Fibroblast of skin of back (primary cell): Measurements from ENCODE around the gene CFP.
A peak's percentile ranks its signal among the peaks of the same experiment; 100 is the strongest.

ENCODE experiments used
- DNase-seq: peaks from one replicate; pipeline ENCODE4 v3.0.0-alpha.2; 2013

Gene CFP

DNA sequence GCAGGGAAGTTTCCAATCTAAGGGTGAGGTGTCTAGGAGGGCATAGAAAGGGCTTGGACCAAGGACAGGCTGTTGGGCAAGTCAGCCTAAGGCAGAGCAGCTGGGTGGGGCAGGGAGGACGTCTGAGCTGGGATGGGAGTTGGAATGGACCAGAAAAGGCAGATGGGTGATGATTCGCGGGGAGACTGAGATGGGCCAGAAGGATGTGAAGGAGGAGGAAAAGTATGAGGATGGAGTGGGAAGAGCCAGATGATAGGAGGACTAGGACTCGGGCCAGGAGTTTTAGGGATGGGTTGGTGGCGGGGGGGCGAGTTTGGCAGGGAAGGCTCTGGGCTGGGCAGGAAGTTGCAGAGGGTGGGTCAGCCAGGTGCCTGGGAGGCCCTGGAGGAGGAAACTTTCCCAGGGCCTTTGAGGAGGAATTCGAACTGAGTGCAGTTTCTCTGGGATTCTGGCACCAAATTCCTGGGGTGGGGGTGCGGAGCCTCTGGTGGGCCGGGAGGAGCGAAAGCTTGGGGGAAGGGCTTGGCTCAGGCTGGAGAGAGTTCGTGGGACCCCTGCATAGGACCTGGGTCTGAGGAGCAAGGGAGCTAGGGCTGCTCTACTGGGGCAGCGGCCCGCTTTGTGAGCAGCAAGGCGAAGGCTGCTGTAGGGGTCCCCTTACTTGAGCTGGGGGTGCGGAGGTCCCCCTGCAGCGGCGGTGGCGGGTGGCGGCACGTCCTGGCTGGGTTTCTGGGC is 56.2 kb downstream of the CFP start:
- peak; percentile 81 for DNase-seq
